OCI-M2 (cell line): ENCODE results near the gene VLDLR.

Source experiments
- DNase-seq: peaks from one replicate; lab custom pipeline; 2025; ENCODE audit not compliant: unreplicated experiment; lab: John Stamatoyannopoulos, UW

Gene VLDLR

DNA sequence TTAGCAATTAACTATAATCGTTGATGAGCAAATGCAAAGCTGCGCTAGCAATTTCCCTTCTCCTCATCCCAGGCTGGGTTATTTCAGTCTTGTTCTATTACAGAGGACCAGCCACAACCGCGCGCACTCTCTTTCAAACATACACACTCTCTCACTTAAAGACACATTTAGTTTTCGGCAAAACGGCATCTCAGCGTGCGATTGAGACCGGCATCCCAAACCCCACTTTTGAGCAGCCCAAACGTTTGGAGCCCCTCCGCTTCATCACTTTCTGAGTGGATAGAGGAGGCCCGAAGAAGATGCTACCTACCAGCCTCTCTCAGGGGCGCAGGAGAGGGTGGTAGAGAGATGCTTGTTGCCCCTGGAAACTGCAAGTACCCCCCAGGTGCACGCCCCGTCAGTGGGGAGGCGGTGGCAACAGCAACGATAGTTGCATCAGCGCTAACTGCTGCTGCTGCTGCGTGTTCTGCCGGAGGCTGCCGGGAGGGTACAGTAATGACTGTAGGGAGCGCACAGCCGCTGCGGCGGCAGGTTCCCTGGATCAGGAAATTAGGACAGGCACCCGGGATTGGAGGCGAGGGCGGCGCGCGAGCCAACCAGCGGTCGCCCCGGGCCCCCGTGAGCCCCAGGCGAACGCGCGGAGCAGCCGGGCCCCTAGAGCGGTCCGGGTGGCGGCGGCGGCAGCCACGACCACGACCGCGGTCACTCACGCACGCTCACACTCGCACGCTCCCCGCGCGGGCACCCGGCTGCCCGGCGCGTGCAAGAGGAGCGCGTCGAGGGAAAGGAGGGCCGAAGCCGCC lies 467 bp upstream of the VLDLR start:
- DNase-seq: no peak

DNA sequence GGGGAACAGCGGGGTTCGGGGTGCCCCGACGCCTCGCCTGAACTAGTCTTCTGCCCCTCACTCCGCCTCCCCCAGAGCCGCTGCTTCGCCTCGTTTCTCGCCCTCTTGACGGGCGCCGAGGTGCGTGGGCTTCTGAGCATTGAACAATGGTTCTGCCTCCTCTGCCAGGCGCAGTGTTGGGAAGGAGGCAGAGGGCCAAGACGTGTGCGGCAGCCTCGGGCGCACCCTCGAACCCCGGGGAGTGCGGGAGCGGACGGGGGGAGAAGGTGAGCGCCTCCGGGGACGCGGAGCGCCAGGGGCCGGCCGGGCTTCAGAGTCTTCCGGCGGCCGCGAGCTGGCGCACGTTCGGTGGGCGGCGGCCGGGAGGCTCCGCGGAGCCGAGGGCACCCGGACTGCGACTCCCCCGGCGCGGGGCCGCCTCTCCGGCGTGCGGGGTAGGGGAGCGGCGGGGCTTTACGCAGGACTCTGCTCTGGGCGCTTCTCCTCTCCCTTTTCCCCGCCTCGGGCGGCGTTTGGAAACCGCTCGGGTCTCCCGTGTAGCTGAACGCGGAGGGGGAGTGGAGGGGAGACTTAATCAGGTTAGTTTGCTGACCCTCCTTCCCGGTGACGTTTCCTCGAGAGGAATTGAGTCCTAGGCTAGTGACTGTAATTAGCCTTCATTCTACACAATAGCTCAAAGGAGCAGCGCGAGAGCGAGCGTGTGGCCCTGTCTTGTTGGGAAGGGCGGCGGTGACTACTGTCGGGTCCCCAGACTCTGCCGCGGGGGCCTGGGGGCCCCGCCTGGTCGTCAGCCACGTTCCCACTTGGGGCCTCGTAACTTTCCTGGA lies 1.1 kb downstream of the VLDLR start:
- DNase-seq: no peak

DNA sequence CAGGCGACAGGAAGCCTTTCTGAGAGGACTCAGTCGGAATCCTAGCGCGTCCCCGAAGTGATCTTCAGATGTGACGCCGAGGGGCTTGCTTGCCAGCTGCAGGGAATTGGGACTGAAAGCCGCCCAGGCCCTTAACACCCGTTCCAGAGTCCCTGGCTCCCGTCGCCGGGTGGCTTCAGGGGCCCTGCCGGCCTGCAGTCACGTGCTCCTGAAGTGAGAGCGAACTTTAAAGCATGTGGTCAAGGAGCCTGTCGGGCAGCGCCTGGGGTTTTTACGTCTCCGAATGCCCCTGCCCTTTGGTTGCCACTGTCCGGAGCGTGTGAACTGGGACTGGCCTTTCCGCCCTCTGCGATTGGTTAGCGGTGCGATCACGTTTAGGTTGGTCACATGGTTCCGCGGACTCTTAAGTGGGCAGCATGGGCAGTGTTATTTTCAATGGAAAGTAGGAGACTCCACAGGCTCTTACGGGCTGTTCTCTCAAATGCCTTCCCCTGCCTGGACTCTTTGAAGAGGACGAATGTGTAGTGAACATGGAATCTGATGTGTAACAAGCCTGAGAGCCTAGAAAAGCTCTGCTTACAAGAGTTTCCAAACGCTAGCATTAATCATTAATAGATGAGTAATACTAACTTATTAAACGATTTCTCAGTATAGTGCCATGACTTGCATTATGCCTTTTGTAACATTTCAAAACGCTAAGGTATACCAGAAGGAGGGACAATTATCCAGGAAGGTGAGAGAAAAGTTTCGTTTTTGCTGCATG lies 1.9 kb downstream of the VLDLR start:
- DNase-seq: no peak

DNA sequence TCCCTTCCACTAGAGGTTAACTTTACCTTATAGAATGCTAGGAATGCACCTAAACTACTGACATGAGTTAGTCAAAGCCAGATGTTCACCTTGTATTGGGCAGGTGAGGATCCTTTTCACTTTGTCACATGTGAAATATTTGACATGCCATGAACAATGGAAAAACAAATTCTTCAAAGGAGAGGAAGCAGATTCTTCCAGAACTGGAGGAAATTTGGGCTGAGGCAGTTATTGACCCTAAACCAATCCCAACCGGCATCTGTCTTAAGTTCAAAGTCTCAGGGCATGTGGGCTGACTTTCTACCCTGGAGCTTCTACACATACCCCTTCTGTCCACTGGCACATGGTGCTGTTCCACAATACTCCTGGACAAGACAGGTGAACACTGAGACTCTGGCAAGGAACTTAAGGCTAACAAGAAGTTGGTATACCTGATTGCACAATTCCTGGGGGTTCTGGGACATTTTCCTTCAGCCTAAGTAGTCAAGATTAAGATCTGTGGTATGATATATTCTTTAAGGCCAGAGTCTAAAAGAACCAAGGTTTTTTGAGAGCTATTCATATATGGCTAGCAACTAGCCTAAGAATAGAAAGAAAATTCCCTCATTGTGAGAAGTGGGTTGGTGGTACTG lies 2.6 kb downstream of the VLDLR start:
- DNase-seq: no peak

DNA sequence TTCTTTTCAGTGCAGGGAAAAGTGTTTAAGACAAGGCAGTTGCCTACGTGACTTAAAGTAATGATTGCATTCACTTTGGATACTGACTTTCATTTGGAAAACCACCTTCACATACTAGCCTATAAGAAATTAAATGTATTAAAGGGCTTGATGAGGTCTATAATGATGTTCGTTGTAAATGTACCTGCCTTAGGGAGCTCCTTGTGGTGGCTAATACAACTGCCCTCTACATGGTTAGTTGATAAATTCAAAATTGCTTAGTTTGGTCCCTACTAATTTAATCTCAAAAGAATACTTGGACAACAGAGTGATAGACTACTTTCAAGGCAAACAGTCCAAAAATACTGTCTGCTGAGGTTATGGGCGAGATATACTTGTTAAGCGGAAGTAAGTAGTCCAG lies 3.8 kb downstream of the VLDLR start:
- no peak for DNase-seq

DNA sequence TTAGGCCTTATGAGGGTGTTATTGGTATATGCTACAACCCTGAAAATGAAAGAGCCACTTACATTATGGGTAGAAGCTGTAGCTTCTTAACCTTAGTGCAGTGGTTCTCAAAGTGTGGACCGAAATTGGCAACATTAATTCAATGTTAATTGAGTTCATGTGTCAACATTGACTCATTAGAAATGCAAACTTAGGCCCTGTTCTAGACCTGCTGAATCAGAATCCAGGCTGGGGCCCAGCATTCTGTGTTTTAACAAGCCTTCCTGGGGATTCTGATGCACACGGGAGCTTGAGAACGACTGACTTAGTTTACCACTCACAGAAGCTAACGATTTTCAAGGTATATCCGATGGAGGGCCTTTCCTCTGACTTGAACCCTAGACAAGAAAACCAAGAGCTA lies 7.3 kb downstream of the VLDLR start:
- no peak for DNase-seq

DNA sequence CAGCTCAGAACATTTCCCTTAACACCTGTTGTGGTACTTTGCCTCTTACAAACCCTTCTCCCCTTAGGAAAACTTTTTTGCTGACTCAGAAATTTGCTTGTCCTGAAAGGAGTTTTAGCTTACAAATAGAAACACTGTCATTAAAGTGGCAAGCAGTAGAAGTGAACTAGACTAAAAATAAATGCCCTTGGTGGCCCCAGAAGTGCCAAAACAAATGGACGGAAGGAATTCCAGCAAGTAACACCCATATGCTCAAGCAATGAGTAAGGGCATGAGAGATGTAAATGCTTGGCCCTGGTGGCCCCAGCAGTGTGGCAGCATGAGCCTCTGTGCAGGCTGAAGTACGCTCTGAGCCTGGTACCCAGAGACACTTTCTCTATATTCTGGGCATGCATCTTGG lies 8.6 kb downstream of the VLDLR start:
- no peak for DNase-seq

DNA sequence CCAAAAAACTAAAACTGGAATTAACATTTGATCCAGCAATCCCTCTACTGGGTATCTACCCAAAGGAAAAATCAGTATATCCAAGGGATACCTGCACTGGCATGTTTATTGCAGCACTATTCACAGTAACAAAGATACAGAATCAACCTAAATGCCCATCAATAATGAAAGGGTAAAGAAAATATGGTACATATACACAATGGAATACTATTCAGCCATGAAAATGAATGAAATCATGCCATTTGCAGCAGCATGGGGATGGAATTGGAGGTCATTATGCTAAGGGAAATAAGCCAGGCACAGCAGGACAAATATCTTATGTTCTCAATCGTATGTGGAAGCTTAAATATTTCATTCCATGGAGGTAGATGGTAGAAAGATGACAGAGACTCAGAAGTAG lies 9.7 kb downstream of the VLDLR start:
- DNase-seq: no peak

DNA sequence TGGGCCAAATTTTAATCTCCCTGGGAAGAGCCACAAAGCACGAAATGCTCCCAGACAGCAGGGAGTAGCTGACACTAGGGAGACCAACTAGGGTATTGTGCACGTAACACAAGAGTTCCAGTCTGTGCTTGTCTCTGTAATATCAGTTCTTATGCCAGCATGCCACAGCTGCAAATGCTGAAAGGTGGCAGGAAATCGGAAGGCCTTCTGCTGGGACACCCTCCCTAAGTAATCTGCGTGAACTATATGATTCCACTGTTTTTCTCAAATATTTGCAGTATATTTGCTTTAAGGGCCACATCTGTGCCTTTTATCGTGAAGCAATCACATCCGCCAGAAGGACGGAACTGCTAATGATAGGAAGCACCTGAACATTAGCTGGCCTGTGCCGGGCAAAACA lies 12.6 kb downstream of the VLDLR start:
- DNase-seq: no peak

DNA sequence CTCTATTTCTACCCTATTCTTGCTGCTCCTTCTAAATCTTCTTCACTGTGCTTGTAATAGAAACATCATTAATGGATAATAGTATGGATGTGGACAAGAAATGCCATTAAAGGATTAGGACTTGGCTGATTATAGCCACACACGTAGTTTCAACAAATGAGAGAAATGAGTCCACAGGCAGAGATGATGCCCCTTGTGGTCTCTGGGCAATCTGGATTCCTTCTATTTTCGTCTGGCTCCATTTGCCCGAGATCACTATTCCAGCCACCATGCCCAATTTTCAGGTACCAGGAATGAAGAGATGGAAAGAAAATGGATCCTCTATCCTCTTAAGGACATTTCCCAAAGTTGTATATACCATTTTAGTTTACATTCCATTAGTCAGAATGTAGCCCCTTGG lies 13.2 kb downstream of the VLDLR start:
- DNase-seq: no peak

DNA sequence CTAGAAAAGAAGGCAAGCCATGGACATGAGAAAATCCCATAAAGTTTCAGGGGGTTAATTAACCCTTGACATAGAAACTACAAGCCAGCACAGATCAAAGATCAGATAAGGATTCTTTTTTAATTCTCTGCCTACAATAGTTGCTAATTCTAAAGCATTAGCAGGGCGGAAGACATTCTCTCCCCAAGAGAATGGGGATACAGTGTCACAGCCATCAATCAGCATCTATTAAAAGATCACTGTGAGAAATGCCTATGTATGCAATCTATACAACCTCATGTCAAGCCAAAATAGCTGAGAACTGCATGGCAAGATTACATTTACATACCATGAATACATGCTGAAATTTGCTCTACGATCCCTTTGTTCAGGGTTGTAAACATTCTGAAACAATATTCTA lies 14.3 kb downstream of the VLDLR start:
- no peak for DNase-seq

DNA sequence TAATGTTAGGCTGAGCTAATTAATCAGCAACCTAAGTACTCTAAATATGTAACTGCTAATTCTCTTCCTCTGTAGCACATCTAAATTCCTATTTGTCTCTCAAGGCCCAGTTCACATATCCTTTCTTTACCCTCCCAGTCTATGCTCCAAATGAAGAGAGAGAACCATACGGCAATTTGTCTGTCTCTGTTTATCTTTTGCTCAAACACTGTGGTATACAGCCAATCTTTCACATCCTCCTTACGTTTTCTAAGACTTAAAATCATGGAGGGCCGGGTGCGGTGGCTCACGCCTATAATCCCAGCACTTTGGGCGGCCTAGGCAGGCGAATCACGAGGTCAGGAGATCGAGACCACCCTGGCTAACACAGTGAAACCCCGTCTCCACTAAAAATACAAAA lies 15.8 kb downstream of the VLDLR start:
- DNase-seq: no peak

DNA sequence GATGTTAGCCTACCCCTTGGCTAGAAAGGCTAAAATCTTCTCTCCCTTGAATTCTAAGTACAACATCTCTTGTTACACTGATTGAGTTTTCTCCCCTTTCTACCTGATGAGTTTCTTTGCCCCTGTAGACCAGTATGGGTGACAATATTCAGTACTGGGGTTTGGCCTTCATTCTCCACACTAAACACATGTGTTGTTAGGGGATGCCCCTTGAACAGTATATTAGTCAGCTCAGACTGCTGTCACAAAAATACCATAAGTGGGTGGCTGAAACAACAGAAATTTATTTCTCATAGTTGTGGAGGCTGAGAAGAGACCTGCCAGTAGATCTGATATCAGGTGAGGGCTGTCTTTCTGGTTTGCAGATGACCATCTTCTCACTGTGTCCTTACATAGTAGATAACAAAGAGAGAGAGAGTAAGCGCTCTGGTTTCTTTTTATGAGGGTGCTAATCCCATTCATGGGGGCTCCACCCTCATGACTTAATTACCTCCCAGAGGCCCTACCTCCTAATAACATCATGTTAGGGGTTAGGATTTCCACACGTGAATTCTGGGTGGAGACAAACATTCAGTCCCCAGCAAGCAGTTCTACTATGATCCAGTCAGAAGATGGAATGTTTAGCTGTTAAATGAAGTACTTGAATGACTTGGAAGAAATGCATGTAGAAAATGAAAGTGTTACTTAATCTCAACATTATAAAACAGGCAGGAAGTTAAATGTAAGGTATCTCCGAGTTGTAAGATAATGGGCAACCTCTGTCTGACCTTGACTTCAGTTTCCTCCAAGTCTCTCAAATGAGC lies 17.5 kb downstream of the VLDLR start:
- no peak for DNase-seq

DNA sequence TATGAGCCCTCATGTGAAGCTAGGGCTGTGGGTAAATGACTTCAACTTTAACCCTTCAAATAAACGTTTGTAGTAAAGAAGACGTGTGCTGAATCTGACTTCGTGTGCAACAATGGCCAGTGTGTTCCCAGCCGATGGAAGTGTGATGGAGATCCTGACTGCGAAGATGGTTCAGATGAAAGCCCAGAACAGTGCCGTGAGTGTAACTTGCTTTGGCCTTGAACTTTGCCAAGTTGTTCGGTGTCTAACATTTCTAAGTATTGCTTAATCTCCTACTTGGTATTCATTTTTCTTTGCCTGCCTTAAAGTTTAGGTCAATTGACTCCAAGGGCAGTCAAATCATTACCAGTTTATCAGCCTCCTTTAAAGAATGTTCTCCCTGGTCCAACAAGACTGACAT lies 18.2 kb downstream of the VLDLR start:
- DNase-seq: no peak

DNA sequence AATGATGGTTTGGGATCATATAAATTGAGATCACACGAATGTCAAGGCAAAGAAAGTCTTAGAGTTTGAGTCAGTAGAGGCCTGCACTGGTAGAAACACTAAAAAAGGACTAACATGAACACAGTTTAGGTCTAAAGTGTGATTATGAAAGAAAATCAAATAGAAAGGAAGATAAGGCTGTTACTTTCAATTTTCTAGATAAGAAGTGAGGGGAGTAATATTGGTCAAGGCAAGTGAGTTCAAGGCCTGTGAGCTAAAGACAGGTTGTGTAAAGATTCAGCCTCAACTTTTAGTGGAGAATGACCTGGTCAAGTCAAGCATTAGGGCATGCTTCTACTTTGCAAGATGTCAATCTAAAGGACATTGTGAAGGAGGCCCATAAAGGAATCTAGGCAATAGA lies 19.0 kb downstream of the VLDLR start:
- no peak for DNase-seq

DNA sequence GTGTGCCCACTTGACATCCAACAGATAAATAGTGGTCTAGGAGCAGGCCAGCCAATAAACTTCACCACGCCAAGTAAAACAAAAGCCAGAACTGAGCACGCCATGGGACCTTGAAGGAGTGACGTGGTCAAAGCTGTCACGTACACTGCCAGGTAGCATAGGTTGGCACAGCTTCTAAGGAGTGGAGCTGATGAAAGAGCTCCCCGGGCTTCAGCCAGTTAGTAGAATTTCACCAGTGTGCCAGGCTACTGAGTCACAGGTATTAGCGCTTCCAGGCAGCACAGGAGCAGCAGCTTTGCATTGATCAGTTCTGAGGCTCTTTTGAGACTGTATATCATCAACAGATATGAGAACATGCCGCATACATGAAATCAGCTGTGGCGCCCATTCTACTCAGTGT lies 19.4 kb downstream of the VLDLR start:
- no peak for DNase-seq

DNA sequence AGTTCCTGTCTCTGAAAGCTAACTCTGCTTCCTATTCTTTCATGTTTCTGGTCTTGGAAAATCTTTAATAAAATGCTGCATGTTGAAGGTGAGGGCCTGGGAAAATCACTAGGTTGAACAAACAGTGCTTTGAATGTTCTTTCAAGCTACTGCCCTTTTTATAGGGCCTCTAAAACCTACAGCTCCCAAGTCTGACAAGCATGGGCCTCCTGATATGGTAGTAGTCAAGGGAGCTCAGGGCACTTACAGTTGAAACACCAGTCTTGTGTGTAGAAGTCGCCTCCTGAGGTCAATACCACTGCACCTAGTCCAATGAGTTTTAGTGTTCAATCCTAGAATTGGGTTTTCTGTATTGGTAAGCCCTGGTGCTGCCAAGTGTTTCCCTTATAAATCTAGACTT lies 20.5 kb downstream of the VLDLR start:
- no peak for DNase-seq

DNA sequence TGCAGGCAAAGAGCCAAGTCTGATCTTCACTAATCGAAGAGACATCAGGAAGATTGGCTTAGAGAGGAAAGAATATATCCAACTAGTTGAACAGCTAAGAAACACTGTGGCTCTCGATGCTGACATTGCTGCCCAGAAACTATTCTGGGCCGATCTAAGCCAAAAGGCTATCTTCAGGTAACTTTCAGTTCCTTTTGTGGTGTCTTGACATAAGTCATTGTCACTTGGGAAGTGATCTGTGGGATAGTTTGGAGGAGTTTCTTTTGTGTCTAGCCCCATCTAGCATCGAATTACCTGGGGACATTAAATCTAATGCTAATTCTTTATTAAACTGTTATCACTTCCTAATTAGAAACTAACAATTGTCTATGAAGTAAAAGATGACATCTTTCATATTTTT lies 24.0 kb downstream of the VLDLR start:
- no peak for DNase-seq

DNA sequence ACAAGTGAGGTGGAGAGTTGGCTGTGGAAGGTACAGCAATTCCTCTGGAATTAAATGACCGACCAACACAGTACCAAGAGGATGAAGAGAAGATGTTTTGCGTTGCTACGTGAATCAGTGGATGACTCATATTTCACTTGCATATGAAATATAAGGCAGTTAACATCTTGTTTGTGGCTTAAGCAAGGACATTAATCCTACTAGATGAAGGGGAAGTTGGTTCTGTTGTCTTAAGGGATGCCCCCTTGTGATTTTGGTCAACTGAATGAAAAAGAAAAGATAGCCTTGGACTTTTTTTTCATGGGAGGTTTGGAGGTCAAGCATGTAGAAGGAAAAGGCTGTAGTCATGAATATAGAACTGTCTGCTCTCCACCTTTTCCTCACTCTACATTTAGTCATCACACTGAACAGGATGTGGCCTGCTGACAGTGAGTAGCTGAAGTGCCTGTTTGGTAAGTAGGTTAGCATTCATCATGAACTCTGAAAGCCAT lies 33.9 kb downstream of the VLDLR start:
- no peak for DNase-seq

DNA sequence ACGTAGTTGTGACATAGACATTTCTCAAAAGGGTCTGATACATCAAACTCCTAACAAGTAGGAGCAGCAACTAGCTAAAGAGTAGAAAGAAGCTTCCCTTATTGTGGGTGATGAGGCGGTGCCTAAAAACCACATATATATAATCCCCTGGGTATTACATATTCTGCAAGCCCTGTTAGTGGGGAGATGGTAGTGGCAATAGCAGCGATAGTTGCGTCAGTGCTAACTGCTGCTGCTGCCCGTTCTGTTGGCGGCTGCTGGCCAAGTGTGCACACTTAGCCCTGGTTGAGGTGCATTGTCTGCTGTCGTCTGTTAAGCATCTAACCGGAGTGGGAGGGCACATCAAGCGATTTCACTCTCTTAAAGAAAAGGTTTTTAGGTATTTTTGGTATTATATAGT lies 35.8 kb downstream of the VLDLR start:
- DNase-seq: no peak
